HepG2 (cell line): ENCODE results near the gene PELI3. TPM values are rescaled to one million over a fixed set of nuclear protein-coding genes. Genes with fewer than 3 reads are reported as not detected.

Experiments
- ATAC-seq: fragments of 200-7000 bp; cut with Tn5 transposase; 3 replicates; pipeline ENCODE4 v1.9.1; 2020; ENCODE audit warnings: mild to moderate bottlenecking, moderate library complexity
- BruUV-seq: library from RNA; stranded (reverse); fragments of 400-500 nt; replicated peaks from 2 replicates; lab custom pipeline; 2021; lab: Mats Ljungman, UMichigan
- CTCF ChIA-PET: fragments of 300-600 bp; formaldehyde crosslinking; extraction: SDS; loops from one replicate; lab custom pipeline; 2021; ENCODE audit warnings: low total read pairs, inconsistent platforms, low intra/inter-chr PET ratio; lab: Yijun Ruan, JAX
- POLR2A ChIA-PET: fragments of 350-600 bp; sonication (Branson Sonifier 250); formaldehyde crosslinking; loops from one replicate; lab custom pipeline; 2020; ENCODE audit warnings: antibody characterized with exemption, inconsistent platforms; lab: Yijun Ruan, JAX
- DNase-seq: peaks from one replicate; pipeline ENCODE4 v3.0.0-alpha.2; 2015; ENCODE audit warnings: low spot score
- FAIRE-seq: peaks from 3 replicates; lab custom pipeline; 2011; peaks lifted over from hg19 to GRCh38; lab: Jason Lieb, UNC
- H2AFZ ChIP-seq: one replicate; pipeline ENCODE4 v1.6.1; 2011; ENCODE audit warnings: low read length, inconsistent platforms
- H3K27ac ChIP-seq: fragments of 300-600 bp; 3 replicates; pipeline ENCODE4 v1.8.0; 2011; ENCODE audit warnings: mixed run types, mild to moderate bottlenecking, mixed read lengths, low read length, inconsistent platforms; ENCODE audit not compliant: insufficient read depth; ENCODE audit errors: extremely low read length
- H3K27me3 ChIP-seq, 2 experiments: fragments of 200-600 bp in 1 of 2; 2 replicates in 1 of 2; 3 replicates in 1 of 2; pipeline versions ENCODE4 v1.6.0 to v1.8.0; 2011; ENCODE audit warnings: low read length in 2 of 2, mild to moderate bottlenecking in 2 of 2, moderate library complexity in 2 of 2, inconsistent platforms in 1 of 2; ENCODE audit not compliant: insufficient read depth in 2 of 2, control insufficient read depth in 1 of 2
- H3K36me3 ChIP-seq, 2 experiments: fragments of 200-600 bp in 1 of 2; replicated peaks in 1 of 2; 2 replicates in 1 of 2; 3 replicates in 1 of 2; pipeline versions ENCODE4 v1.5.1 to v1.8.0; 2011; ENCODE audit warnings: low read length in 2 of 2, inconsistent platforms in 1 of 2; ENCODE audit not compliant: insufficient read depth in 2 of 2, control insufficient read depth in 1 of 2
- H3K4me1 ChIP-seq: 2 replicates; pipeline ENCODE4 v1.5.1; 2012; ENCODE audit warnings: low read length, inconsistent platforms; ENCODE audit not compliant: insufficient read depth
- H3K4me2 ChIP-seq: 2 replicates; pipeline ENCODE4 v1.6.0; 2011; ENCODE audit warnings: low read depth, low read length, inconsistent platforms
- H3K4me3 ChIP-seq, 3 experiments: fragments of 200-600 bp in 1 of 3; sonication (generic), shearing (Covaris generic) in 1 of 3; replicated peaks in 1 of 3; 2 replicates each; pipeline ENCODE4 v1.5.1; 2011 to 2016; ENCODE audit warnings: low read length in 3 of 3, inconsistent platforms in 2 of 3, low read depth in 2 of 3, mild to moderate bottlenecking in 2 of 3, control low read depth in 1 of 3, mixed read lengths in 1 of 3; ENCODE audit not compliant: insufficient read depth in 1 of 3
- H3K79me2 ChIP-seq: one replicate; pipeline ENCODE4 v1.6.1; 2011; ENCODE audit warnings: low read length, inconsistent platforms; ENCODE audit not compliant: insufficient read depth
- H3K9ac ChIP-seq: 2 replicates; pipeline ENCODE4 v1.6.0; 2011; ENCODE audit warnings: mild to moderate bottlenecking, low read depth, low read length, inconsistent platforms; ENCODE audit not compliant: insufficient read depth
- H3K9me3 ChIP-seq: 2 replicates; pipeline ENCODE4 v1.5.1; 2012; ENCODE audit warnings: mild to moderate bottlenecking, low read length
- H4K20me1 ChIP-seq: 2 replicates; pipeline ENCODE4 v1.6.0; 2011; ENCODE audit warnings: inconsistent platforms, mild to moderate bottlenecking, low read length, moderate library complexity; ENCODE audit not compliant: insufficient read depth
- AGO1 ChIP-seq: fragments of 200-400 bp; formaldehyde crosslinking; IDR thresholded peaks from 2 replicates; pipeline ENCODE4 v1.6.1; 2017; ENCODE audit warnings: mild to moderate bottlenecking, low read depth, low read length, moderate library complexity; ENCODE audit not compliant: poor library complexity, severe bottlenecking
- GATAD1 ChIP-seq: IDR thresholded peaks from 2 replicates; pipeline ENCODE4 v1.6.1; 2016; ENCODE audit warnings: missing genetic modification reagents, missing compliant biosample characterization
- SMAD3 ChIP-seq: sonication (generic); formaldehyde crosslinking; IDR thresholded peaks from 2 replicates; pipeline ENCODE4 v1.4.0; 2020; ENCODE audit warnings: missing genetic modification reagents
- SMARCC2 ChIP-seq: fragments of 450-650 bp; IDR thresholded peaks from 2 replicates; pipeline ENCODE4 v1.6.1; 2017; ENCODE audit warnings: antibody characterized with exemption, mild to moderate bottlenecking
- TCF12 ChIP-seq, 2 experiments: fragments of 450-650 bp in 1 of 2; sonication (generic) in 1 of 2; formaldehyde crosslinking in 1 of 2; IDR thresholded peaks; 2 replicates each; pipeline versions ENCODE4 v1.6.1 to v1.8.0; 2017 to 2022; ENCODE audit warnings: antibody characterized with exemption in 1 of 2, mild to moderate bottlenecking in 1 of 2, missing genetic modification reagents in 1 of 2, moderate library complexity in 1 of 2
- ZFP37 ChIP-seq: sonication (generic); formaldehyde crosslinking; IDR thresholded peaks from 2 replicates; pipeline ENCODE4 v1.4.0; 2020; ENCODE audit warnings: missing genetic modification reagents, borderline replicate concordance
- ZNF282 ChIP-seq: fragments of 450-650 bp; IDR thresholded peaks from 2 replicates; pipeline ENCODE4 v1.6.1; 2018; ENCODE audit not compliant: partially characterized antibody
- ZNF382 ChIP-seq: sonication (generic); formaldehyde crosslinking; IDR thresholded peaks from 2 replicates; pipeline ENCODE4 v1.5.0; 2020; ENCODE audit warnings: missing genetic modification reagents, mild to moderate bottlenecking, borderline replicate concordance
- WGBS: methylation state at CpG from one replicate; pipeline ENCODE4 v1.1.6; 2017; ENCODE audit warnings: low lambda C conversion rate; 5-methylcytosine and 5-hydroxymethylcytosine counted together
- in situ Hi-C: cut with HindIII; loops from 2 replicates; pipeline ENCODE4 v1.10.0; 2017; ENCODE audit warnings: low pct_unique_long_range_greater_than_20kb; ENCODE audit not compliant: extremely low pct_ligation_motif_present
- intact Hi-C: fragments of 100-400 bp; cut with micrococcal nuclease; formaldehyde crosslinking; loops from one replicate; pipeline ENCODE4 v1.10.0; 2022; ENCODE audit not compliant: unreplicated experiment
- polyA plus RNA-seq, 8 experiments: library from polyadenylated mRNA; depleted of rRNA in 3 of 8; stranded (reverse) in 7 of 8; unstranded in 1 of 8; fragments of >200 nt; fragmentation: Illumina TruSeq in 4 of 8; extraction: Trizol in 4 of 8; gene quantifications; 2 replicates each; pipeline versions ENCODE4 v1.2.1 to v1.2.3, GENCODE V29; 2011 to 2016; ENCODE audit warnings: low read depth in 4 of 8, missing spikeins in 1 of 8, mixed read lengths in 1 of 8; ENCODE audit not compliant: insufficient read depth in 1 of 8
- total RNA-seq, 5 experiments: library from RNA; depleted of rRNA; stranded (reverse); fragments of >200 nt; fragmentation: Illumina TruSeq; extraction: Trizol; gene quantifications; 2 replicates each; pipeline ENCODE4 v1.2.3, GENCODE V29; 2016; ENCODE audit warnings: low read depth in 1 of 5
- TF ChIP-seq, protein P1 (sequence below): IDR thresholded peaks from 2 replicates; pipeline ENCODE4 v1.6.1; 2016; ENCODE audit warnings: missing biosample characterization, missing genetic modification reagents, low read depth
- TF ChIP-seq, protein P2 (sequence below): sonication (generic); formaldehyde crosslinking; IDR thresholded peaks from 2 replicates; pipeline ENCODE4 v1.8.1; 2023; ENCODE audit warnings: mild to moderate bottlenecking, moderate library complexity, missing genetic modification reagents
- TF ChIP-seq, protein P3 (sequence below): sonication (generic); formaldehyde crosslinking; conservative IDR thresholded peaks from 2 replicates; pipeline ENCODE4 v1.8.1; 2023; ENCODE audit warnings: missing genetic modification reagents
- TF ChIP-seq, protein P4 (sequence below): sonication (generic); formaldehyde crosslinking; IDR thresholded peaks from 2 replicates; pipeline ENCODE4 v1.4.0; 2020; ENCODE audit warnings: missing genetic modification reagents, borderline replicate concordance
- TF ChIP-seq, protein P5 (sequence below): sonication (generic); formaldehyde crosslinking; IDR thresholded peaks from 2 replicates; pipeline ENCODE4 v1.9.0; 2022; ENCODE audit warnings: low read depth, missing genetic modification reagents

PELI3 gene
- total and polyA plus RNA-seq, 2 of the 13 experiments (the other 11 are each of a cell fraction or from before 2014, with no cell fraction given), result 2.0 to 4.0 TPM

DNA sequence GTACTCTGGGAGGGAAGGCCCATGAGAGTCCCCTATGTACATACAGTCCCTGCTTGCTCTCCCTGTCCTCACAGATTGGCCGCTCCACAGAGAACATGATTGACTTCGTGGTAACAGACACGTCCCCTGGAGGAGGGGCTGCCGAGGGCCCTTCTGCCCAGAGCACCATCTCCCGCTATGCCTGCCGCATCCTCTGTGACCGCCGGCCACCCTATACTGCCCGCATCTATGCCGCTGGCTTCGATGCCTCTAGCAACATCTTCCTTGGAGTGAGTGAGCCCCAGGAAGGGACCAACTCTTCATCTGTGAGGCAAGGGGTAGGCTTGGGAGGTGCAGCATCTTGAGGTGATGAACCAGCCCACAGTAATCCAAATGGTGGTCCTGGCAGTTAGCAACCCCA is 6.5 kb downstream of the PELI3 start:
- Histone ChIP-seq H3K27me3 (no peaks in the 10 kb centered on the region), H3K4me3 (no peak overlapping the region), H3K4me2 (no peak overlapping the region), H3K79me2 (no peaks in the 10 kb centered on the region), H3K27ac (no peak overlapping the region), H3K9ac (no peak overlapping the region), H3K36me3 (peaks cover 0 to 2% of the 10 kb centered on the region in 2 experiments; a peak in 3 of 5 replicates), H2AFZ (no peak overlapping the region), H3K4me1 (peaks cover 3% of the 10 kb centered on the region), H3K9me3 (no peaks in the 10 kb centered on the region), H4K20me1 (no peaks in the 10 kb centered on the region; the same call in 1 of the 2 replicates)
- BruUV-seq, result no TSS peak
- in situ Hi-C loops, result no loop called here
- DNase-seq, result no peak
- no peak for FAIRE-seq
- intact Hi-C loops, result no loop called here
- TF ChIP-seq, protein P1, sequence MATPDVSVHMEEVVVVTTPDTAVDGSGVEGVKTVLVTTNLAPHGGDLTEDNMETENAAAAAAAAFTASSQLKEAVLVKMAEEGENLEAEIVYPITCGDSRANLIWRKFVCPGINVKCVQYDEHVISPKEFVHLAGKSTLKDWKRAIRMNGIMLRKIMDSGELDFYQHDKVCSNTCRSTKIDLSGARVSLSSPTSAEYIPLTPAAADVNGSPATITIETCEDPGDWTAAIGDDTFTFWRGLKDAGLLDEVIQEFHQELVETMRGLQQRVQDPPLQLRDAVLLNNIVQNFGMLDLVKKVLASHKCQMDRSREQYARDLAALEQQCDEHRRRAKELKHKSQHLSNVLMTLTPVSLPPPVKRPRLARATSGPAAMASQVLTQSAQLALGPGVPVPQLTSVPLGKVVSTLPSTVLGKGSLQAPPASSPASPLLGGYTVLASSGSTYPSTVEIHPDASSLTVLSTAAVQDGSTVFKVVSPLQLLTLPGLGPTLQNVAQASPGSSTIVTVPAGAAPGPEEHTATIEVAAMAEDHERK, result no peak
- TF ChIP-seq, protein P2, sequence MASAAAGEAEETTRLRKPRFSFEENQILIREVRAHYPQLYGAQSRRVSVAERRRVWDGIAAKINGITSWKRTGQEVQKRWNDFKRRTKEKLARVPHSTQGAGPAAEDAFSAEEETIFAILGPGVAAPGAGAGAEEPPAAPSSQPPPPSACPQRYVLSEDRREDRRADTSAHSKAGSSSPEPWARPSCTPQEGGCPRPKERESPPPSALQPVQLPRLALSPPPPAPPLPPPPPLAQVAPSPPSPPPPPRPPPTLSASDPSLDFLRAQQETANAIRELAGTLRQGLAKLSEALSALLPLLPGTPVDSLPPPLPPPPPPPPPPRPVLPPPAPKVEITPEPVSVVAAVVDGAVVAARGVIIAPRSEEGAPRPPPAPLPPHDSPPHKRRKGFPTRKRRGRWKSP (CRISPR knock-in tag), result no peak
- TF ChIP-seq, protein P3, sequence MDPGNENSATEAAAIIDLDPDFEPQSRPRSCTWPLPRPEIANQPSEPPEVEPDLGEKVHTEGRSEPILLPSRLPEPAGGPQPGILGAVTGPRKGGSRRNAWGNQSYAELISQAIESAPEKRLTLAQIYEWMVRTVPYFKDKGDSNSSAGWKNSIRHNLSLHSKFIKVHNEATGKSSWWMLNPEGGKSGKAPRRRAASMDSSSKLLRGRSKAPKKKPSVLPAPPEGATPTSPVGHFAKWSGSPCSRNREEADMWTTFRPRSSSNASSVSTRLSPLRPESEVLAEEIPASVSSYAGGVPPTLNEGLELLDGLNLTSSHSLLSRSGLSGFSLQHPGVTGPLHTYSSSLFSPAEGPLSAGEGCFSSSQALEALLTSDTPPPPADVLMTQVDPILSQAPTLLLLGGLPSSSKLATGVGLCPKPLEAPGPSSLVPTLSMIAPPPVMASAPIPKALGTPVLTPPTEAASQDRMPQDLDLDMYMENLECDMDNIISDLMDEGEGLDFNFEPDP (CRISPR knock-in tag), result no peak
- no peak for TF ChIP-seq ZFP37 (CRISPR knock-in tag)
- TF ChIP-seq, protein P4, sequence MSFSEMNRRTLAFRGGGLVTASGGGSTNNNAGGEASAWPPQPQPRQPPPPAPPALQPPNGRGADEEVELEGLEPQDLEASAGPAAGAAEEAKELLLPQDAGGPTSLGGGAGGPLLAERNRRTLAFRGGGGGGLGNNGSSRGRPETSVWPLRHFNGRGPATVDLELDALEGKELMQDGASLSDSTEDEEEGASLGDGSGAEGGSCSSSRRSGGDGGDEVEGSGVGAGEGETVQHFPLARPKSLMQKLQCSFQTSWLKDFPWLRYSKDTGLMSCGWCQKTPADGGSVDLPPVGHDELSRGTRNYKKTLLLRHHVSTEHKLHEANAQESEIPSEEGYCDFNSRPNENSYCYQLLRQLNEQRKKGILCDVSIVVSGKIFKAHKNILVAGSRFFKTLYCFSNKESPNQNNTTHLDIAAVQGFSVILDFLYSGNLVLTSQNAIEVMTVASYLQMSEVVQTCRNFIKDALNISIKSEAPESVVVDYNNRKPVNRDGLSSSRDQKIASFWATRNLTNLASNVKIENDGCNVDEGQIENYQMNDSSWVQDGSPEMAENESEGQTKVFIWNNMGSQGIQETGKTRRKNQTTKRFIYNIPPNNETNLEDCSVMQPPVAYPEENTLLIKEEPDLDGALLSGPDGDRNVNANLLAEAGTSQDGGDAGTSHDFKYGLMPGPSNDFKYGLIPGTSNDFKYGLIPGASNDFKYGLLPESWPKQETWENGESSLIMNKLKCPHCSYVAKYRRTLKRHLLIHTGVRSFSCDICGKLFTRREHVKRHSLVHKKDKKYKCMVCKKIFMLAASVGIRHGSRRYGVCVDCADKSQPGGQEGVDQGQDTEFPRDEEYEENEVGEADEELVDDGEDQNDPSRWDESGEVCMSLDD, result no peak
- TF ChIP-seq, protein P5, sequence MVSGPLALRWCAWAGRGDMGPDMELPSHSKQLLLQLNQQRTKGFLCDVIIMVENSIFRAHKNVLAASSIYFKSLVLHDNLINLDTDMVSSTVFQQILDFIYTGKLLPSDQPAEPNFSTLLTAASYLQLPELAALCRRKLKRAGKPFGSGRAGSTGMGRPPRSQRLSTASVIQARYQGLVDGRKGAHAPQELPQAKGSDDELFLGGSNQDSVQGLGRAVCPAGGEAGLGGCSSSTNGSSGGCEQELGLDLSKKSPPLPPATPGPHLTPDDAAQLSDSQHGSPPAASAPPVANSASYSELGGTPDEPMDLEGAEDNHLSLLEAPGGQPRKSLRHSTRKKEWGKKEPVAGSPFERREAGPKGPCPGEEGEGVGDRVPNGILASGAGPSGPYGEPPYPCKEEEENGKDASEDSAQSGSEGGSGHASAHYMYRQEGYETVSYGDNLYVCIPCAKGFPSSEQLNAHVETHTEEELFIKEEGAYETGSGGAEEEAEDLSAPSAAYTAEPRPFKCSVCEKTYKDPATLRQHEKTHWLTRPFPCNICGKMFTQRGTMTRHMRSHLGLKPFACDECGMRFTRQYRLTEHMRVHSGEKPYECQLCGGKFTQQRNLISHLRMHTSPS, result no peak
- no peak for TF ChIP-seq SMARCC2
- TF ChIP-seq GATAD1 (CRISPR knock-in tag), result no peak
- TF ChIP-seq AGO1, result no peak
- no peak for TF ChIP-seq ZNF382 (CRISPR knock-in tag)
- TF ChIP-seq SMAD3 (CRISPR knock-in tag), result no peak
- TF ChIP-seq ZNF282, result no peak
- no peak for TF ChIP-seq TCF12 (IDR thresholded peaks at IDR 0.05)
- no peak for TF ChIP-seq TCF12 (CRISPR knock-in tag; IDR thresholded peaks at IDR 0.05)
- ATAC-seq, result no peak
- WGBS, result 93% methylated on average over 10 of the region's 11 CpGs
- POLR2A ChIA-PET, result no interaction called here
- CTCF ChIA-PET, result no interaction called here
